ENCODE data around the gene AMZ1.

Gene AMZ1

GRCh38 chr7:2663121-2663886 is 24.7 kb upstream of the AMZ1 start:
- H3K4me3 ChIP-seq (ENCODE audit: low read depth, low read length), result no peak overlapping the region
- no peak for DNase-seq (ENCODE audit: low read depth)
- no peak for TF ChIP-seq CTCF (IDR thresholded peaks at IDR 0.05; ENCODE audit: control insufficient read depth, extremely low read depth, insufficient read depth)

GRCh38 chr7:2663960-2664359 is 24.0 kb upstream of the AMZ1 start:
- no peak for DNase-seq (ENCODE audit: low read depth)
- TF ChIP-seq CTCF (IDR thresholded peaks at IDR 0.05; ENCODE audit: control insufficient read depth, extremely low read depth, insufficient read depth), result no peak
- no peak overlapping the region for H3K4me3 ChIP-seq (ENCODE audit: low read depth, low read length)

GRCh38 chr7:2665359-2665791 is 22.6 kb upstream of the AMZ1 start:
- TF ChIP-seq CTCF (IDR thresholded peaks at IDR 0.05; ENCODE audit: control insufficient read depth, extremely low read depth, insufficient read depth), result no peak

GRCh38 chr7:2666155-2666554 is 21.8 kb upstream of the AMZ1 start:
- DNase-seq (ENCODE audit: low read depth), result no peak
- TF ChIP-seq CTCF (IDR thresholded peaks at IDR 0.05; ENCODE audit: control insufficient read depth, extremely low read depth, insufficient read depth), result no peak
- H3K4me3 ChIP-seq (ENCODE audit: low read depth, low read length), result no peak overlapping the region

More at GRCh38 chr7:2665359-2665791, 22.6 kb upstream of the AMZ1 start:
- no peak for DNase-seq (ENCODE audit: low read depth)
- no peak overlapping the region for H3K4me3 ChIP-seq (ENCODE audit: low read depth, low read length)

- no peak for DNase-seq (ENCODE audit: low read depth)
- H3K4me3 ChIP-seq (ENCODE audit: low read depth, low read length), result no peak overlapping the region
- TF ChIP-seq CTCF (IDR thresholded peaks at IDR 0.05; ENCODE audit: control insufficient read depth, extremely low read depth, insufficient read depth), result no peak
Measured at GRCh38 chr7:2666588-2667250, 21.3 kb upstream of the AMZ1 start.

GRCh38 chr7:2667843-2668242 is 20.2 kb upstream of the AMZ1 start:
- no peak for TF ChIP-seq CTCF (IDR thresholded peaks at IDR 0.05; ENCODE audit: control insufficient read depth, extremely low read depth, insufficient read depth)
- no peak for DNase-seq (ENCODE audit: low read depth)

More at GRCh38 chr7:2667843-2668242, 20.2 kb upstream of the AMZ1 start:
- no peak overlapping the region for H3K4me3 ChIP-seq (ENCODE audit: low read depth, low read length)

All from LNCaP clone FGC (cell line).